Activated CD4-positive, alpha-beta T cell treated with anti-CD3 and anti-CD28 coated beads, Interleukin-2, amount 50 U/mL, for 1 hour (primary cell): ENCODE data around the gene CEND1.

Experiments
- DNase-seq: peaks from one replicate; pipeline ENCODE4 v3.0.0-alpha.2; 2020

CEND1 gene

DNA sequence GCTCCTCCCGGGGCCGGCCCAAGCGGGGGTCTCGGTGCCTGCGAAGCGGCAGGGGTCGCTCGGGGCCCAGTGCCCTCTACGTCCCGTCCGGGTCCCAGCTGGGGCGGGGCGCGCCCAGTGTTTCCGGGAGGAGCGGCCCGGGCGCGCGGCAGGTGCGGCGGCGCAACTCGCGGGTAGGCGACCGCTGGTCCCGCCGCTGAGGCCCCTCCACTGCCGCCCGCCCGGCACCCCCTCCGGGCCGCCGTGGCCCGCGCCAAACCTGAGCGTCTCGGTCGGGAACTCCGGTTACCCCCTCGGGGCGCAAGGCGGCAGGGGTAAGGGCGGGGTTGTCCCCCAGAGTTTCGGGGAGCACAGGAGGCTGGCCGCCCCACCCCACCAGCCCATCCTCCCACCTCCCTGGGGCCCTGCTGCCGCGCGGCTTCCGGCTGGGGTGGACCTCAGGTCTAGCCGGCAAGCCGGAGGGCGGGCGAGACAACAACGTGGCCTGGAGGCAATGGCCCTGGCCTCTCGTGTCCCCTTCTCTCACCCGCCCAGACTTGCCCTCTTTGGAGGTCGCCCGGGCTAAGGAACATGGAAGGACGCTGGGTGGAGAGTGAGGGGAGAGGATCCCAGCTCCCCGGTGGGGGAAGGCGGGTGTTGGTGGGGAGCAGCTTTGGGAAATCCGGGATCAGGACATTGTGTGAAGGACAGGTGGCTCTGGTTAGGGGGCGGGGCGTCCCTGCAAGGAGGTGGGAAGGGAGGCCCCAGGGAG, 37.4 kb upstream of the CEND1 start:
- no peak for DNase-seq

DNA sequence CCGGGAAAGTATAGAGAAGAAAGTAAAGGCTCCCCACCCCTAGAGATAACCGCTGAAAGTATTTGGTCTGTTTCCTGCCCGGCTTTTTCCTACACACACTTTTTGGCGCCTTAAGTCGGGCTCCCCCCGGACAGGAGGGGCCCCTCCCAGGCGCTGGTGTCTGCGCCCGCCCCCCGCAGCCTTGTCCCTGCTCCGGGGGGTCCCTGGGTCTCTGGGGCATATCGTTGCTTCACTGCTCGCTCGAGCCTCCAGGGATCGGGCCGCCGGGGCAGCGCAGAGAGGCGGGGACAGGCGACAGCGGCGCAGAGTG, 36.9 kb upstream of the CEND1 start:
- DNase-seq: no peak

DNA sequence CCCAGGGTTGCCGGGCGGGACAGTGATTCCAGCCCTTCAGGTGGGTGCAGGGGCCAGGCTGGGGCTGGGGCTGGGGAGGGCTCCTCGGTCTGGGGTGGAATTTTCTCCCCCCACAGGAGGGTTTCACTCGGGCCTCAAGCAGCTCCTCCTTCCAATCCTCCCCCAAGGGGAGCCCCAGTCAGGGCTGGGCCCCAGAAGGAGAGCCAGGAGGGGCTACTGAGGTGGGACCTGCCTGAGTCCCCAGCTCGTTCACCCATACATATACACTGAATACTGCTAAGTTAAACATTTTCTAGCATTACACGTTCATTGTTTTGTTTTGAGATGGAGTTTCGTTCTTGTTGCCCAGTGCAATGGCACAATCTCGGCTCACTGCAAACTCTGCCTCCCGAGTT, 36.3 kb upstream of the CEND1 start:
- DNase-seq: no peak

DNA sequence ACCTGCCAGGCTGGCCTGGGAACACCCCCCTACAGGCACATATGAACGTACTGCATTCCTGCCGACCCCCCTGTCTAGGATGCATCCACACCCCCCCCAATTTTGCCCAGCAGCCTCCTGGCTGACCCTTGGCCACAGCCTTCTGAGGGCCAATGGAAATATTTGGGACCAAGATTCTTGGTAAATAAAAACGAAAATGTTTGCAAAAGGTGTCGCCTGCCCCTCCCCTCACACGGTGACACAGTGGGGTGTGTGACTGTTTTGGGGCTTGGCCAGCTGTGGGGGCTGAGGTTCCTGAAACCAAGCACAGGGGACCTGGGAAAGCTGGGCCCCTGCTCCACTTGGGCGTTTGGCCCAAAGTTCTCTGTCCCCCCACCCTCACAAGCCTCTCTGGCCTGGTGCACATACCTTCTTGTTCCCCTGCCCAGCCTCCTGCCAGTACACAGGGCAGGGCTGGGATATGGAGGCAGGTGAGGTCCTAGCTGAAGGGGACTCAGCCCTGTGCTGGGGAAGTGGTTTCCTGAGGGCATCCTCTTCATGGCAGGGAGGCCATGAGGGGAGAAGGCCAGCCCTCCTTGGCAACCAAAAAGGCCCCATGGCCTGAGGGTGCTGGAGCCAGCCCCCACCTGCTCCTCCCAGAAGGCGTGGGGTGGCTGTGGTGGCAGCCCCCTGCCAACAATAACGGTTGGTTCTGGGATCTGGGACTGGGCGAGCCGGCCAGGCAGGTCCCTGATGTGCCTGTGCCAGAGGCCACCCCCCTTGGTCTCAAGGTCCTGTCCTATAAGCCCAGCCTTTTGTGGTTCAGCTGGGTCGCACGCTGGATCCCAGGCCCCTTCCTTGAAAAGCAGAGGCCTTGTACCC, 35.7 kb upstream of the CEND1 start:
- no peak for DNase-seq

DNA sequence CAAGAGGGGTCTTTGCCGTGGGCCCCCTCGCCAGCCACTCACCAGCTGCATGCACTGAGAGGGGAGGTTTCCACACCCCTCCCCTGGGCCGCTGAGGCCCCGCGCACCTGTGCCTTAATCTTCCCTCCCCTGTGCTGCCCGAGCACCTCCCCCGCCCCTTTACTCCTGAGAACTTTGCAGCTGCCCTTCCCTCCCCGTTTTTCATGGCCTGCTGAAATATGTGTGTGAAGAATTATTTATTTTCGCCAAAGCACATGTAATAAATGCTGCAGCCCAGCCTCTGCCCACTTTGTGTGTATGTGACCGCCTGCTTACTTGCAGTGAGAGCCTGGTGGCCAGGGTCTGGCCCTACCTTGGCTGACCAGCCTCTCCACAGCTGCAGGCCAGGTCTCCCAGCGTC, 35.1 kb upstream of the CEND1 start:
- DNase-seq: no peak

DNA sequence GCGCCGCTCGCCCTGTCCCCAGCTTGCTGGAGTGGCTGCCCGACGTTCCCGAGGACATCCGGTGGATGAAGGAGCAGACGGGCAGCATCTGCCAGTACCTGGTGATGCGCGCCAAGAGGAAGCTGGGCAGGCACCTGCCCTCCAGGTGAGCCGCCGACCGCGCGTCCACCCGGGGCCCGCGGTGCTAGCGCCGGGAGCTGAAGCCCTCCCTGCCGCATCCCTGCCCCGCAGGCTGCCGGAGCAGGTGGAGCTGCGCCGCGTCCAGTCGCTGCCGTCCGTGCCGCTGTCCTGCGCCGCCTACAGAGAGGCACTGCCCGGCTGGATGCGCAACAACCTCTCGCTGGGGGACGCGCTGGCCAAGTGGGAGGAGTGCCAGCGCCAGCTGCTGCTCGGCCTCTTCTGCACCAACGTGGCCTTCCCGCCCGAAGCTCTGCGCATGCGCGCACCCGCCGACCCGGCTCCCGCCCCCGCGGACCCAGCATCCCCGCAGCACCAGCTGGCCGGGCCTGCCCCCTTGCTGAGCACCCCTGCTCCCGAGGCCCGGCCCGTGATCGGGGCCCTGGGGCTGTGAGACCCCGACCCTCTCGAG, 34.5 kb upstream of the CEND1 start:
- no peak for DNase-seq

DNA sequence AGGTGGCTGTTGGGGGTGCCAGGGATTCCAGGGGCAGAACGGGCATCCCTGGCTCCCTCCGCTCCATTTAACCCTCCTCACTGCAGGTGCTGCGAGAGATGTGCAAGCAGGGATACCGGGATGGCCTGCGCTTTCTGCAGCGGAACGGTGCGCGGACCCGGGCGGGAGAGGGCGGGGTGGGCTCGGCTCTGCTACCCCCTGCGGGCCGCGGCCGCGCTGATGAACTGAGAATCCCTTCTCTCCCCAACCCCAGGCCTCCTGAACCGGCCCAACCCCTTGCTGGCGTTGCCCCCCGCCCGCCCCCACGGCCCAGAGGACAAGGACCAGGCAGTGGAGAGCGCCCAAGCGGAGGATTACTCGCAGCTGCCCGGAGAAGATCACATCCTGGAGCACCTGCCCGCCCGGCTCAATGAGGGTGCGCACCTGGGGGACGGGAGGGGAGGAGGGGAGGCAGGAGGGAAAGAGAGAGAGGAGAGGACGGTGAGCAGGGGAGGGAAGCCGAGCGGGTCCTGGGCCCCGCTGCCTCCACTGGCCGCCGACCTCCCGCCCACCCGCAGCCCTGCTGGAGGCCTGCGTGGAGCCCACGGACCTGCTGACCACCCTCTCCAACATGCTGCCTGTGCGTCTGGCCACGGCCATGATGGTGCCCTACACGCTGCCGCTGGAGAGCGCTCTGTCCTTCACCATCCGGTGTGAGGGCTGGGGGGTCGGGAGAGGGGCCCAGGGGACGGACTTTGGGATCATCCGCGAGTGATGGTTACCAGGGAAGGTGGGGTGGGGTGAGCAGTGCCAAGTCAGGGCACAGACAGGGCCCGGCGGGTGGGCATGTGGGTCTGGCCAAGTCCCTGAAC, 33.8 kb upstream of the CEND1 start:
- no peak for DNase-seq

DNA sequence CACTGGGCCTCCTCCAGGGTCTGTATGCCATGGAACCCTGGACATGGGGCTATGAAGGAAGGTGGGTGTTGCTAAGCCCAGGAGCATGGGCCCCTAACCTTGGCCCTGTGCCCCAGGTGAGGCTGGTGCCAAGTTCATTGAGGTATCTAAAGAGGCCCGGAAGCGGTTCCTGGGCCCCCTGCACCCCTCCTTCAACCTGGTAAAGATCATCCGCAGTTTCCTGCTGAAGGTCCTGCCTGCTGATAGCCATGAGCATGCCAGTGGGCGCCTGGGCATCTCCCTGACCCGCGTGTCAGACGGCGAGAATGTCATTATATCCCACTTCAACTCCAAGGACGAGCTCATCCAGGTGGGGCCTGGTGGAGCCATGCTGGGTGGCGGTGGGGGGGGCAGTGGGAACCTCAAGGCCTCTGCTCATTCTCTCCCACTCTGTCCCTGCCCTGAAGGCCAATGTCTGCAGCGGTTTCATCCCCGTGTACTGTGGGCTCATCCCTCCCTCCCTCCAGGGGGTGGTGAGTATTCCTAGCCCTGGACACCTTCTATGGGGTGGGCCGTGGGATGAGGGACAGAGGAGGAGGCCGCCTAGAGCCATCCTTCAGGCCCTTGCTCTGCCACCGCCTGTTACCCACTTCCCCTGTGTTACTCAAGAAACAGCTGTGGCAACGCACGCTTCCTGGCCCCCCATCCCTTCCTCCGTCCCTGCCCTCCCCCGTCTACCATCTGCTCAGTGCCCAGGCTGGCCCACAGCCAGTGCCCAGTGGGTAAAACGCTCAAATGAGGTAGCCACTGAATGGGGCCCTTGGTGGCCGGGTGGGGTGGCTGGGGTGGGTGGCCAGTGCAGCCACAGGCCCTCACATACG, 31.9 kb upstream of the CEND1 start:
- no peak for DNase-seq

DNA sequence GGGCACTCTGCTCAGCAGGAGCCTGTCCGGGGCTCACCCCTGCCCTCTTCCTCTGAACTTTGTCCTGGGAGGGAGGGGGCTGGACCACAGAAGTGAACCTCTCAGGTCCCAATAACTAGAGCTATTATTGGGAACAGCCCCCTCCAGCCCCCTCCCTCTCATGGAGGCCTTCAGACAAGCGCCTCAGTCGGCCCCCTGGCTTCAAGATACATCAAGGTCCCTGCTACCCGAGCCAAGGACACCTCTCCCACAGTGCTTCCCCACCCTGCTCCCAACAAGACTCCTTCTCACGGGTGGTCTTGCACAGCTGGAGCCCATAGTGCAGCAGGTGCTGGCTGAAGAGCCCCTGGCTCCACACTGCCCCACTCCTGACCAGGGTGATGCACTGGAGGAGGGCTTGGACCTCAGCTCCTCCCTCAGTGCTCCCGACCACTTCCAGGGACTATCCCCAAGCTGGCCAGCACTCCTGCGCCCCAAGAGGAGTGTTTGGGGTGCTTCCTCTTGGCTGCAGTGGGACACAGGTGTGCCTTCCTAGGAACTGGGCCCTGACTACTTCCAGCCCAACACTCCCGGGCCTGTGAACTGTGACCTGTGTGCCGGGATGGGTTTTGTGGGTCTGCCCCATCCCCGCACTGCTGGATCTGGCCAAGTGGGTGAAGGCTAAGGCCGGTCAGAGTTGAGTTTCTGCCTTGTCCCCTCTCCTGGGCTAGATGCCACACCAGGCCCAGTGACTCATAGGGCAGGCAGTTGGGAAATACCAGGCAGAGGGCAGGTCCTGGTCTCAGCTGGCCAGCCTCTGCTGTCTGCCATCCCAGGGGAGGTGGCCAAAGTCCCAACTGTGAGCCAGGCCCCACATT, 31.0 kb upstream of the CEND1 start:
- no peak for DNase-seq

DNA sequence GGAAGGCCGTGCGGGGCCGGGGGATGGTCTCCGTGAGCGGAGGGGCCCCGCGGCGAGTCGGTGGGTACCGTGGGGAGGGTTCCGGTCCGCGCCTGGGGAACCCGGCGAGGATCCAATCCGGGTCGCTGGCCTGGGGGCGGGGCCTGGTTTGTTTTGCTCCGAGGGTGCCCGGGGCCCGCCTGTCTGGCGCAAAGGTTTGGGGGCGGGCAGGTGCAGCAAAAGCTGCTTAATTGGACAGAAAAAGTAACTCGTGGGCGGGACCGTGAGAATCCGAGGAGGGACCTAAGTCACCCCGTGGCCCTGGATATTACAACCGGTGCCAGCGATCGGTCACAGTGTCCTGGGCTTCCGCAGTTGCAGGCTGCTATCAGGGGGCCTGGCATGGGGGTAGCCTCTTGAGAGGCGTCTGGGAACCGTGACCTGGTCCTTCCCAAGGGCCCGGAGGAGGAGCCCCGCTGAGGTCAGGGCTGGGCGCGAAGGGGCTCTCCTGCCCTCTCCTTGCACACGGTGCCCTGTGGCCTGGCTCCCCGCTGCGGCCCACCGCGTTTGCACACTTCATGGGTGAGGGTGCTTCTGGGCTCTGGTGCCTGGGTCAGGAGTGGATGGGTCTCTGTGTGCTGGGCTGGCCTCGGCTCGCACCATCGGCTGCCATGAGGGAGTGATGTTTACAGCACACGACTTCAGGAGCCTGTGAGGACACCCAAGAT, 30.2 kb upstream of the CEND1 start:
- DNase-seq: peak; percentile 96

DNA sequence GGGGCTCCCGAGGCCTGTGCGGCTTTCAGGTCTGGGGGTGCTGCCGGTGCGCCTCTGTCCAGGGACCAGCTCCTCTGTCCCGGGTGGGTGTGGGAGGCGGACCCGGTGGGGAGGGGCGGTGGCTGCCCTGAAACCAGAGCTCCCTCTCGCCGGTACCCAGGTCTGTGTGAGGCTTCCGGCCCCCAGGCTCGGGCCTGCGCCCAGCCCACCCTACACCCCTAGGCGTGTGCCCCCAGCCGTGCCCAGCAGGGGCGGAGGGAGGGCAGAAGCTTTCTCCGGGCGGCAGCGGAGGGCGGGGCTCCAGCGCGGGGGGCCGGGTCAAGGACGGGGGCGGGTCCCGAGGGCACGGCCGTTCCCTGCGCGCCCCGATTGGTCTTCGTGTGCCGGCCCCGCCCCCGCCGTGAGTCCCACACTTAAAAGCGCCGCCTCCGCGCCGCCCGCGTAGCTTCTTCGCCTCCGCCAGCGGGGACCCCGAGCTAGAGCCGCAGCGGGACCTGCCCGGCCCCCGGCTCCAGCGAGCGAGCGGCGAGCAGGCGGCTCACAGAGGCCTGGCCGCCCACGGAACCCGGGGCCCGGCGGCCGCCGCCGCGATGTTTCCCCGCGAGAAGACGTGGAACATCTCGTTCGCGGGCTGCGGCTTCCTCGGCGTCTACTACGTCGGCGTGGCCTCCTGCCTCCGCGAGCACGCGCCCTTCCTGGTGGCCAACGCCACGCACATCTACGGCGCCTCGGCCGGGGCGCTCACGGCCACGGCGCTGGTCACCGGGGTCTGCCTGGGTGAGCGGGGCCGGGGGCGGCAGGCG, 29.4 kb upstream of the CEND1 start:
- DNase-seq: peak; percentile 92

DNA sequence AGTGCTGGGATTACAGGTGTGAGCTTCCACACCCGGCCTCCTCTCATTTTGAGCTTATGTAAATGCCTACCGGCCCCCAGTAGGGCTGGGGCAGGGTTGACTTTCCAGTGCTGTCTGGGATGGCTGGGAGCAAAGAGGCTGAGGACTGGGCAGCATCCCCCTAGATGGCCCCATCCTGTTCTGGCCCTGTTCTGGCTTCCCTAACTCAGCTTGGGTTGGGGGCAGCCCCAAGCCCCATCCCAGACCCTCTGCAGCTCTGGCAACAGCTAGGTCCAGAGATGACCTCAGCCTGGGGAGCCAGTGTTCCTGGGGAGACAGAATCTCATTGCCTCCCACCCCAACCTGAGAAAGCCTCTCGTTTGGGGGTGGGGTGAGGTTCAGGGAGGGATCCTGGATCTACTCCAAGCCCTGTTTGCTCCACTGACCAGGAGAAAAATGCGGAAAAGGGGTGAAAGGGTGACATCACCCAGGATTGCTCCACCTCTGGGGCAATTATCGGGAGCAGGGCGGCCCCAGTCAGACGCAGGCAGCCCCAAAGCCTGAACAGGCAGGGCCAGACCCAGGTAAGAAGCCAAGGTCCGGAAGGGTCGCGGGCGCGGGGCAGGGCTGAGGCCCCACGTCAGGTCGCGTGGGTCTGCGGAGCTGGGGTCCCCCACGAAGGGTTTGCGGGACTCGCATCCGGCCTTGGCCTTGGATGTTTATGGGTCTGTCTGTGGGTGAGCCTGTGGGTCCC, 28.7 kb upstream of the CEND1 start, which contains the start of gene PNPLA2:
PNPLA2 (plus strand) TSS at position 519 of the 733 bp plus-strand sequence. CDS start 805 bp downstream, outside the sequence.
- no peak for DNase-seq

DNA sequence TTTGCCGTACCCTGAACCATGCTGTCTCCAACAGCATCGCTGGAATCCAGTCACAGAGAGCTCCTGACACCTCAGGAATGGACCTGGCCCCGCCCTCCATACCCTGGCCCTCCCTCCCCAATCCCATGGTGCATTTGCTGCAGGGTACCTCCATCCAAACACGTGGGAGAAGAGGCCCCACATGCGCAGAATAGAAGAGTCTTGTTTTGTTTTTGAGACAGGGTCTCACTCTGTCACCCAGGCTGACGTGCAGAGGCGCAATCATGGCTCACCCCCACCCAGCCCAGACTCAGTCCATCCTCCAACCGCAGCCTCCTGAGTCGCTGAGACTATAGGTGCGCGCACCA, 26.5 kb upstream of the CEND1 start:
- DNase-seq: no peak

DNA sequence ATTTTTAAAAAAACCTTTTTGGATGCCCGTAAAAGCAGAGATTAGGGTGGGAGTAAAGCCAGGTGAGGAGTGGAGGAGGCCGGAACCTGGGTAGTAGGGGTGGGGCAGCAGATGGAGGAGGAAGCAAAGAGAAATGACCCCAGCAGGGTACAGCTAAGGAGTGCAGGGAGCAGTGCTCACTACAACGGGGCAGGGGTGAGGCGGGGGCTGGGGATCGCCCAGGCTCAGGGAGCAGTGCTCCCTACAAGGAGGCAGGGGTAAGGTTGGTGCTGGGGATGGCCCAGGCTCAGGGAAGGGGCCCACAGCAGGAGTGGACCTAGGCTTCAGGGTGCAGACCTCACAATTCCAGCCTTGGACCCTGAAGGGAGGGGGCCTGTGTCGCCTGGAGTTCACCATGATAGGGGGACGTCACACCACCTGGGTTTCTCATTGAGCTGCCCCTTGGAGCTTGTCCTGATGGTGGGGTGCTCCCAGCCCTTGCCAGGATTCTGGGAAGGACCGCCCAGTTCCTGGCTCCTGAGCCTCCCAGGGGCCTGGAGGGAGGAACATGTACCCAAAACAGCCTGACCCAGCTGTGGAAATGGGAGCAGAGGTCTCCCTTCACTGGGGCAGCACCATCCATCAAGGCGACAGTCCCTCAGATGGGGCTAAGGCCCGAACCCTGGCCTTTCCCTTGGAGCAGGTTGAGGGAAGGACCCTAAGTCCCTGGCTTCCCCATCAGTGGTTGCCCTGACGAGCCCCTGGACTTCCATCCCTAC, 26.0 kb upstream of the CEND1 start:
- DNase-seq: no peak

DNA sequence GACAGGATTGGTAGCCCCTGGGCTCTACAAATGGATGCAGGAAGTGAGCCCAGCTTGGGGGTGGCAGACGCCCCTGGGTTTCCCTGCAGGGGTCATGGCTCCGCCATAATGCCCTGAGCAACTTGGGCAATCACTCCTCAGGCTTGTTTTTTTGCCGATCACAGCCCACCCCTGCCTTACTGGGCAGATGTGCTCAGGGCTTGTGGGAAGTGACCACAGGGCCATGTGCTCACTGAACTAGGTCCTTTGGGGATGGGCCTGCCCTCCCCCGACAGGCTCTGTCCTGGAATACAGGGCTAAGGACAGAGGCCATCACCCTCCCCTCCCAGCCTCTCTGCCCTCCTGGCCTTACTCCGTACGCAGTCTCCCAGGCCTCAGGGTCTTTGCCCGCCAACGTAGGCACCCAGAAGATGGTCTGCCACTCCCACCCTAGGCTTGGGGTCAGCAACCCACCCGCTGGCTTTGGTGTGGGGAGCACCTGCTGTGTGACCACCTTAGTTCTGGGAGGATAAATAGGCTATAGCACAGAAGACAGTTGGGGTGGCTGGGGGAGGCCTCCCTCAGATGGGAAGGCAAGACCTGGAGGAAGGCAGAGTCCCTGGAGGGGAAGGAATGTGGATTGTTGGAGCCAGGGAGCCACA, 23.7 kb upstream of the CEND1 start:
- no peak for DNase-seq

DNA sequence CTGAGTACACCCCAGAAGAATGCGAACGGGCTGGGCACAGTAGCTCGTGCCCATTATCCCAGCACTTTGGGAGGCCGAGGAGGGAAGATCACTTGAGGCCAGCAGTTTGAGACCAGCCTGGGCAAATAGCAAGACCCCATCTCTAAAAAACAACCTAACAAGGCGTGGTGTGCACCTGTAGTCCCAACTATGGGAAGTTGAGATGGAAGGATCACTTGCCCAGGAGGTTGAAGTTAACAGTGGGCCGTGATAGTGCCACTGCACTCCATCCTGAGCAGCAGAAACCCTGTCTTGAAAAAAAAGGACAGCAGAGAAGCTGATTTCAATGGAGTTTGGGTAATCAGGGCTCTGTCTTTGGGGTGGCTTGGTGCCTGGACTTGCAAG, 23.2 kb upstream of the CEND1 start:
- DNase-seq: no peak

DNA sequence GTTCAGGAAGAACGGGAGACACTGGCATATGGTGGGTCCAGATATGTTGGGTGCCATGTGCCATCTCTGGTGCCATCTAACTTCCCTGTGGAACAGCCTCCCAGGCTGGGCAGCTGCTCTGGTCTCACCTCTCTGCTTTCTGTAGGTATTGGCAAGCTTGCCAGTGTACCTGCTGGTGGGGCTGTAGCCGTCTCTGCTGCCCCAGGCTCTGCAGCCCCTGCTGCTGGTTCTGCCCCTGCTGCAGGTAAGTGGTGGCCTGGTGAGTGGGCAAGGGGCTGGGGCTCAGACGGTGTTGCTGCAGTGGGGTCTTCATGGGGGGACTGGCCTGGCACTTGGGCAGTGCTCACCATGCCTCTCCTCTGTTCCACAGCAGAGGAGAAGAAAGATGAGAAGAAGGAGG, 22.5 kb upstream of the CEND1 start:
- no peak for DNase-seq
